GM12891 (cell line): ENCODE results near the gene ADGRG1.

Experiments used
- POLR2A ChIP-seq: IDR thresholded peaks from 2 replicates; pipeline ENCODE4 v1.6.1; 2011; ENCODE audit warnings: low read depth, low read length, control low read depth
- POLR2AphosphoS5 ChIP-seq: IDR thresholded peaks from 2 replicates; pipeline ENCODE4 v1.6.1; 2011; ENCODE audit warnings: low read depth, low read length, control low read depth
- SPI1 ChIP-seq: IDR thresholded peaks from 2 replicates; pipeline ENCODE4 v1.6.1; 2011; ENCODE audit warnings: low read depth, low read length, control low read depth

DNA sequence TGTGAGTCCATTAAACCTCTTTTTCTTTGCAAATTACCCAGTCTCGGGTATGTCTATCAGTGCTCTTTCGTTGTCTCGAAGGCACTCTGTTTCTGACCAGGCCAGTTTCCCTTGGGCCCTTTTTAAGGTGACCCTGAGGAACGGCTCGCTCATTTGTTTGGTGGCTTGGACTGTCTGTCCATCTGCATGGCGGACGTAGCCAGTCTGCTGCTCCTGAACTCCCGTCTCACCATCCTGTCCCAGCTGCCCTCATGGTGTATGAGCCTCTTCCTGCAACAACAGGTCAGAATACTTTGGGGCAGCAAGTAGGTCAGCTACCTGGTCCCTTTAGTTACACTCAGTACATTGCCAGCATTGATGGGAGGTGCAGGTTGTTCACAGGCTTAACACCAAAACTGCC is 85.2 kb downstream of the ADGRG1 start:
- TF ChIP-seq POLR2A (no peak), POLR2AphosphoS5 (no peak), SPI1 (no peak)
